GM23338 (cell line): ENCODE results near the gene CCL21.

Source experiments
- CREB1 ChIP-seq: fragments of 250-450 bp; sonication (Bioruptor Pico); IDR thresholded peaks from 2 replicates; pipeline ENCODE4 v1.5.0; 2020; ENCODE audit warnings: low read depth, mild to moderate bottlenecking, moderate library complexity
- CTCF ChIP-seq, 2 experiments: fragments of 200-600 bp in 1 of 2; sonication (generic) in 1 of 2; conservative IDR thresholded peaks; 2 replicates each; pipeline versions ENCODE4 v1.5.1 to v1.6.1; 2016 to 2017; ENCODE audit warnings: antibody characterized with exemption in 2 of 2, low read depth in 2 of 2, mild to moderate bottlenecking in 2 of 2, moderate library complexity in 1 of 2
- EZH2 ChIP-seq: fragments of 200-600 bp; sonication (generic); IDR thresholded peaks from one replicate; pipeline ENCODE4 v1.8.0; 2017; ENCODE audit warnings: antibody characterized with exemption, mild to moderate bottlenecking, low read depth; ENCODE audit not compliant: unreplicated experiment
- EZH2phosphoT487 ChIP-seq: fragments of 200-600 bp; sonication (generic); IDR thresholded peaks from one replicate; pipeline ENCODE4 v1.8.1; 2018; ENCODE audit warnings: antibody characterized with exemption; ENCODE audit not compliant: unreplicated experiment
- JUNB ChIP-seq: IDR thresholded peaks from one replicate; pipeline ENCODE4 v1.6.1; 2016; ENCODE audit warnings: antibody characterized with exemption; ENCODE audit not compliant: unreplicated experiment
- NANOG ChIP-seq: IDR thresholded peaks from 2 replicates; pipeline ENCODE4 v1.6.1; 2016; ENCODE audit warnings: antibody characterized with exemption, borderline replicate concordance
- POLR2AphosphoS5 ChIP-seq: IDR thresholded peaks from 2 replicates; pipeline ENCODE4 v1.6.1; 2016; ENCODE audit warnings: antibody characterized with exemption, low read depth
- REST ChIP-seq: IDR thresholded peaks from one replicate; pipeline ENCODE4 v1.6.1; 2018; ENCODE audit warnings: antibody characterized with exemption; ENCODE audit not compliant: unreplicated experiment
- ZNF114 ChIP-seq: fragments of 250-450 bp; sonication (Bioruptor Pico); IDR thresholded peaks from 2 replicates; pipeline ENCODE4 v1.5.0; 2020; ENCODE audit warnings: mild to moderate bottlenecking, moderate library complexity
- ZNF331 ChIP-seq: fragments of 250-450 bp; sonication (Bioruptor Pico); IDR thresholded peaks from 2 replicates; pipeline ENCODE4 v1.5.0; 2020; ENCODE audit warnings: low read depth, mild to moderate bottlenecking, moderate library complexity
- ZNF462 ChIP-seq: fragments of 250-450 bp; sonication (Bioruptor Pico); IDR thresholded peaks from 2 replicates; pipeline ENCODE4 v1.5.0; 2020; ENCODE audit warnings: mild to moderate bottlenecking, moderate library complexity

DNA sequence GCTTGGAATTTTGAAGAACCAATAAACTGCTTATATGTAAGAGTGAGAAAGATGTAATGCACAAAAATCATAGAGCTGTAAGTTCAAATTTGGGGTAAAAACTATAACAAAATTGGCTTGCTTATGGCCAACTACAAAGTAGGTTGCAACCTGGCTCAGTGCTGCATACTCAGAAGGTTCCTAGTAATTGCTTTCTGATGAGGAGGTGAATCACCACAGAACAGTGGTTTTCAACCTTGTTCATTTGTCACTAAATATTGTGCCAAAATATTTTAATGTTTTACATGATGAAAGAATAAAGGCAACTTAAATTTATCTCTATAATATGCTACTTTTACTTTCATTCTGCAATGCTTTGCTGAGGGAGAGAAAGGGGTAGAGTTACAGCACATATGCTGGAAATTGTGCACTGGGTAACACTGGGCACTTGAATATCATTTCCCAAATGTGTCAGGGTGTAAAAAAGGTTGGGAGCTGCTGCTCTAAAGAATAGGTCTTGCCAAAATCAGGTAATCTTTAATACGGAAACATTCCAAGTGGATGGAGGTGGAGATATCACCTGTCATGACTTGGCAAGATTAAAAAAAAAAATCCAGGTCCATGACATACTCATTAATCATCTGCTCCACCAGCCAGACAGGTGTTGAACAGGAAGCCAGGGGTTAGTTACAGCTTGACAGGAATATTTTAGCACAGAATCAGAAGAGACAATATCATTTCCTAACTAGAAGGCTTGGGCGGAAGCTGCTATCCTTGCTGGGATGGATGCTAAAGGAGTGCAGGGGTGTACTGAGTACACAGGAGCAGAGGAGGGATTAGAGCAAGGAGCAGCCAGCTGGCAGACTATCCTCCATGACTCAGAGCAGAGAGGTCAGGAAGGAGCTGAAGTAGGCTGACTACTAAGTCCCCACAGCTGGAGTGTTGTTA lies 34.6 kb upstream of the CCL21 start:
- TF ChIP-seq EZH2, result no peak
- no peak for TF ChIP-seq CTCF (conservative IDR thresholded peaks at IDR 0.05; ENCODE audit: low read depth in 2 of 2)
- TF ChIP-seq EZH2phosphoT487, result no peak
- no peak for TF ChIP-seq POLR2AphosphoS5
- TF ChIP-seq ZNF114, result no peak
- TF ChIP-seq REST, result no peak
- no peak for TF ChIP-seq ZNF331
- TF ChIP-seq CREB1 (CRISPR knock-in tag), result no peak
- TF ChIP-seq ZNF462 (CRISPR knock-in tag), result no peak
- no peak for TF ChIP-seq JUNB
- no peak for TF ChIP-seq NANOG
